GM12878 (cell line): ENCODE data around the gene TOR1A.

Source experiments
- EP300 ChIP-seq, 2 experiments: fragments of 150-350 bp in 1 of 2; IDR thresholded peaks; 2 replicates each; pipeline ENCODE4 v1.6.1; 2011 to 2012; ENCODE audit warnings: low read depth in 2 of 2, low read length in 2 of 2, borderline replicate concordance in 1 of 2, improper control_type of control experiment in 1 of 2, inconsistent platforms in 1 of 2; ENCODE audit not compliant: control insufficient read depth in 1 of 2
- POLR2A ChIP-seq: IDR thresholded peaks from 2 replicates; pipeline ENCODE4 v1.6.1; 2011; ENCODE audit warnings: low read depth, mild to moderate bottlenecking, low read length
- SUZ12 ChIP-seq: fragments of 200-600 bp; sonication (generic); IDR thresholded peaks from one replicate; pipeline ENCODE4 v1.6.1; 2018; ENCODE audit warnings: antibody characterized with exemption, mild to moderate bottlenecking; ENCODE audit not compliant: unreplicated experiment
- TAF1 ChIP-seq: IDR thresholded peaks from 2 replicates; pipeline ENCODE4 v1.6.1; 2011; ENCODE audit warnings: mild to moderate bottlenecking, low read depth, low read length, borderline replicate concordance
- TF ChIP-seq, protein P1 (sequence below), 3 experiments: IDR thresholded peaks in 2 of 3; conservative IDR thresholded peaks in 1 of 3; 2 replicates each; pipeline ENCODE4 v1.5.1; 2011; ENCODE audit warnings: low read depth in 3 of 3, low read length in 3 of 3, mild to moderate bottlenecking in 3 of 3, control low read depth in 2 of 3, moderate library complexity in 2 of 3, inconsistent platforms in 1 of 3, mixed read lengths in 1 of 3; ENCODE audit not compliant: control insufficient read depth in 2 of 3, insufficient read depth in 1 of 3; ENCODE audit errors: extremely low read depth in 1 of 3
- TF ChIP-seq, protein P2 (sequence below): IDR thresholded peaks from 2 replicates; pipeline ENCODE4 v1.6.1; 2011; ENCODE audit warnings: borderline replicate concordance, low read depth, mild to moderate bottlenecking, moderate library complexity, low read length; ENCODE audit not compliant: insufficient read depth, poor library complexity, severe bottlenecking

DNA sequence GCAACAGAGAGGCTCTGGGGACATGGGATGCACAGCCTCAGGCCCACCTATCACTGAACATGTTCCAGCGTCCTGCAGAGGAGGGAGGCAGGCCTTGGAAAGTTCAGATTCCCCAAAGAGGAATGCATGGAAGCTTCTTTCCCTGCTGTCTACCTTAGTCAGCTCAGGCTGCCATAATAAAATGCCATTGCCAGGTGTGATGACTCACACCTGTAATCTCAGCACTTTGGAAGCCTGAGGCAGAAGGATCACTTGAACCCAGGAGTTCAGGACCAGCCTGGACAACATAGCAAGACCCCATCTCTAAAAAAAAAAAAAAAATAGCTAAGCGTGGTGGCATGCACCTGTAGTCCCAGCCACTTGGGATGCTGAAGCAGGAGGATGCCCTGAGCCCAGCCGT is 45.5 kb downstream of the TOR1A start:
- TF ChIP-seq SUZ12 (no peak), EP300 (IDR thresholded peaks at IDR 0.05; ENCODE audit: borderline replicate concordance in 1 of 2, control insufficient read depth in 1 of 2, low read depth in 2 of 2, low read length in 2 of 2) (no peak), POLR2A (no peak), TAF1 (no peak)
- TF ChIP-seq, protein P1, sequence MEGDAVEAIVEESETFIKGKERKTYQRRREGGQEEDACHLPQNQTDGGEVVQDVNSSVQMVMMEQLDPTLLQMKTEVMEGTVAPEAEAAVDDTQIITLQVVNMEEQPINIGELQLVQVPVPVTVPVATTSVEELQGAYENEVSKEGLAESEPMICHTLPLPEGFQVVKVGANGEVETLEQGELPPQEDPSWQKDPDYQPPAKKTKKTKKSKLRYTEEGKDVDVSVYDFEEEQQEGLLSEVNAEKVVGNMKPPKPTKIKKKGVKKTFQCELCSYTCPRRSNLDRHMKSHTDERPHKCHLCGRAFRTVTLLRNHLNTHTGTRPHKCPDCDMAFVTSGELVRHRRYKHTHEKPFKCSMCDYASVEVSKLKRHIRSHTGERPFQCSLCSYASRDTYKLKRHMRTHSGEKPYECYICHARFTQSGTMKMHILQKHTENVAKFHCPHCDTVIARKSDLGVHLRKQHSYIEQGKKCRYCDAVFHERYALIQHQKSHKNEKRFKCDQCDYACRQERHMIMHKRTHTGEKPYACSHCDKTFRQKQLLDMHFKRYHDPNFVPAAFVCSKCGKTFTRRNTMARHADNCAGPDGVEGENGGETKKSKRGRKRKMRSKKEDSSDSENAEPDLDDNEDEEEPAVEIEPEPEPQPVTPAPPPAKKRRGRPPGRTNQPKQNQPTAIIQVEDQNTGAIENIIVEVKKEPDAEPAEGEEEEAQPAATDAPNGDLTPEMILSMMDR (IDR thresholded peaks at IDR 0.05 in 2 of 3, conservative IDR thresholded peaks at IDR 0.05 in 1 of 3; ENCODE audit: control insufficient read depth in 2 of 3, extremely low read depth in 1 of 3, insufficient read depth in 1 of 3, low read depth in 3 of 3, low read length in 3 of 3), result no peak
- TF ChIP-seq, protein P2, sequence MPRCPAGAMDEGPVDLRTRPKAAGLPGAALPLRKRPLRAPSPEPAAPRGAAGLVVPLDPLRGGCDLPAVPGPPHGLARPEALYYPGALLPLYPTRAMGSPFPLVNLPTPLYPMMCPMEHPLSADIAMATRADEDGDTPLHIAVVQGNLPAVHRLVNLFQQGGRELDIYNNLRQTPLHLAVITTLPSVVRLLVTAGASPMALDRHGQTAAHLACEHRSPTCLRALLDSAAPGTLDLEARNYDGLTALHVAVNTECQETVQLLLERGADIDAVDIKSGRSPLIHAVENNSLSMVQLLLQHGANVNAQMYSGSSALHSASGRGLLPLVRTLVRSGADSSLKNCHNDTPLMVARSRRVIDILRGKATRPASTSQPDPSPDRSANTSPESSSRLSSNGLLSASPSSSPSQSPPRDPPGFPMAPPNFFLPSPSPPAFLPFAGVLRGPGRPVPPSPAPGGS, result no peak
